CD4-positive, alpha-beta T cell treated with Interferon alpha-2 for 1 hour (primary cell): ENCODE results near the gene VCPKMT.

Experiments used
- DNase-seq, 2 donors: peaks; one replicate each; pipeline ENCODE4 v3.0.0-alpha.2; 2020 to 2022

VCPKMT gene

DNA sequence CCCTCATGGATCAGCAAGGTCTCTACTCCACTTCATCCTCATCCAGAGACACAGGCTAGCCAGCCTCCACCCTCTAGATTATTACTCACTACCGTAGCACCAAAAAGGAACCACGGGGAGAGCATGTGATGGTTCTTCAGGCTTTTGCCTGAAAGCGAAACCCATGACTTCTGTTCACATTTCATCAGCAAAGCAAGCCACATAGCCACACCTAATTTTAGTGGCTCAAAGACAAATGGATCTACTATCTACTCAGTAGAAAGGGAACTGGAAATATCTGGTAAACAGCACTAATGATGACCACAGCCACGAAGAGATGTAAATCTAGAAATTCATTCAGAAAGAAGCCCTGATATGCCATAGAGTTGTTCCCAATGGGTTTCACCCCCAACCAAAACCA, 51.4 kb downstream of the VCPKMT start:
- peak; percentile 84 to 88 for DNase-seq

DNA sequence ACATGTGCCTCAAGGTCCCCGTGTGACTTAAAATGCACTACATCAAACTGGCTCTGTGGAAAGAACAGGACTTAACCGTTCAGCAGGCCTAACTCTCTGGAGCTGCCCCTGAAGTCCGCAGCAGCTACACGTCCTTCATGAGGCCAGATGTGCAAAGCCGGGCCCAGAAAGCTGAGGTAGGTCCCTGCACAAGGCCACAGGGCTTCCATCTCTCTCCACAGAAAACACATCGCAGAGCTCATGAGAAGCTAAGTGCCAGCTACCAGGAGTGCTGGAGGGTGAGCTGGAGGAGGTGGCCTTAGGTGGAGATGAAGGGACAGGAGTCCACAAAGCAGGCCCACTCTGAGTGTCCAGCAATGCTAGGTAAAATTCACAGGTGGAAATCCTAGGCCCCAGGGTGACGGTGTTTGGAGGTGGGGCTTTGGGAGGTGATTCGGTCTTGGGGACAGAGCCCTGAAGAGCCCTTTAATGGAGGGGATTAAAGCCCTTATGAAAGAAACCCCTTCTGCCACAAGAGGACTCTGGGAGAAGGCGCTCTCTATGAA, 52.4 kb downstream of the VCPKMT start:
- DNase-seq = no peak

DNA sequence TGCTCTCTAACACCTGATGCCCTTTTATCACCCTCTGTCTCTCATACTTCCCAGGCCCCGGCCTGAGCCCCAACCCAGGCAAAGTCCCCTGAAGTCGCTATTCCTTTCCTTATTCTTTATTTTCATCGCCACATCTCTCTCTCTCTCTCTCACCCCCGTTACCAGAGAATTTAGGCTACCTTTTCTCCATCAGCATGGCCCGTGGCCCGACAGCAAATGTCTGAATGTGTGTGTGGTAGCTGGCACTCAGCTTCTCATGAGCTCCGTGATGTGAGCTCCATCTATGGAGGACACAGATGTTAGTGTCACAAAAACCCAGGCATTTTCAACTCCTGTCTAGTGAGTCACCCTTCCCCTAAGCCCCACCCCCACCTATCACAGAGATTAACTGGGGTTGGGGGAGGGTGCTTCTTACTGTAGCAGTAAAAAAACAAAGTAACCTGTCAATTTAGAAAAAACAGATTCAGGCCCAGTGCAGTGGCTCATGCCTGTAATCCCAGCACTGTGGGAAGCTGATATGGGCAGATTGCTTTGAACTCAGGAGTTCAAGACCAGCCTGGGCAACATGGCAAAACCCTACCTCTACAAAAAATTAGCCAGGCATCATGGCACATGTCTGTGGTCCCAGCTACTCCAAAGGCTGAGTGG, 53.8 kb downstream of the VCPKMT start:
- peak; percentile 89 to 94 for DNase-seq

GRCh38 chr14:50061664-50062437, 54.5 kb downstream of the VCPKMT start:
- peak; percentile 79 to 84 for DNase-seq

DNA sequence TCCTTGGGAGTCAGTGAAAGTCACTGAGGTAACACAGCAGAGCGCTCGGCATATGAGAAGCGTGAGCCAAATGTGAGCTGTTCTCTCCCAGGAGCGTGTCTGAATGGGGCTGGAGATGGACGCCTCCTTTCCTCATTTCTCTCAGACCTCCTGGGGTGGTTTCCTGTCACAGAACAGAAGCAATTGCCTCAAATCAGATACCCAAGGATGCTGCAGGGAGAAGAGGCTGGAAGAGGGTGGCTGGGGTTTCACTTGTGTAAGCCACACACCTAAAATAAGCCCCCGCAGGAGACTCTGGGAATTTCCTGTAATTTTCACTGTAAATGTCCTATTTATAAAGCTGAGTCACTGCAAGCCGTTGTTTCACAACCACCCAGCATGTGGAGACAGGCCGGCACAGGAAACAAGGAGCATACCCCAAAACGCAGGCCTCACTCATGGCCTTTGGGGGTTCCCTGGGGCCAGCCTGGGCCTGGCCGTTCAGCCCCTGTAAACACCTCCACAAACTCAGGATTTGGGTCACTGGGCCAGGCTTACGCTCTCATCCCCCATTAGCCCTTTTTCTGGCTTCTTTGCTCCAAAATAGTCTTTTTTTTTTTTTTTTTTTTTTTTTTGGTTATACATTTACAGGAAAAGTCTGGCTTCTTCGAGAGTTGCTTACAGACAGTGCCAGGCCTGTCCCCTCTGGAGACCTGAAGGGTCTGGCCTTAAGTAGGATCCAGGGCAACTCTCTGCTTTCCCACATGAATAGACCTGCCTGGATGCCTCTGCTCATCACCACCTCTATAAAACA, 55.3 kb downstream of the VCPKMT start:
- peak; percentile 52 to 66 for DNase-seq

DNA sequence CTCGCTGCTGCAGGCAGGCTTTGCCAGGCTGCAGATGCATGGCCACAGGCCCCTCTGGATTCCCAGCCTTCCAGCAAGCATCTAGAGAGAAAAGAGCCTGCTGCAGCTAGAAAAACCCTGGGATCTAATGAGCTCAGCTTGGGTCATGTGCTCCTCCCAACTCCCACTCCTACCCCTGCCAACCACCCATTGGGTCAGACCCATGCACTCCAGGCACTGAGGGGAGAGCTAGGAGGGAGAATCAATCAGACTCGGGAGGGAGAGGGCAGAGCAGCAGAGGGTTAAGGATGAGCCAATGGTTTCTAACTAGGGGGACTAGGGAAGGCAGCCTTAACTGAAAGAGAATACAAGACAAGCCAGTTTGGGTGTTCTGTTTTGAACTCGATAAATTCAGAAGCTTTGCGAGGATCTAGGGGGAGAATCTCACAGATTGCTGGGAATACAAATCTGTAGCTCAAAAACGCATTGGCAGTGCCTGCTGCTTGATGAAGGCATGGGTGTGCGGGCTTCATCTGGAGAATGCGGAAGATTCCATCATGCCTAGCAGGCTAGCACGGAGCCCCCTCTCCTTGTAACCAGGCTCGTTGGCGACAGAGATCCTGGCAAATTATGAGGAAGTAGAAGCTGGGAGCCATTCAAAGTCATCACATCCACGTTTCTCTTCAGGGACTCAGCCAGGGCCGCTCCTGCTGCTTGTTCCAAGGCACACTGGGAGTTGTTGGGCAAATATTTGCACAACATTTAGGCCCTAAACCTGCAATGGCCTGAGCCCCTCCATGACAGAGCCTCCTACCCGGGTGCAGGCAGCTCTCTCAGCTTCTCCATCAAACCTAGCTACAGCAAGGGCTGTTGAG, 56.4 kb downstream of the VCPKMT start:
- DNase-seq = no peak
